MCF 10A (cell line): ENCODE results near the gene IDH3G. TPM values are rescaled to one million over a fixed set of nuclear protein-coding genes. Genes with fewer than 3 reads are reported as not detected.
A peak's percentile ranks its signal among the peaks of the same experiment; 100 is the strongest.

Source experiments
- Bru-seq: library from RNA; stranded (reverse); fragments of 400-500 nt; gene quantifications from one replicate; lab custom pipeline; 2021; lab: Mats Ljungman, UMichigan
- BruChase-seq, 2 experiments: library from RNA; stranded (reverse); fragments of 400-500 nt; gene quantifications; one replicate each; lab custom pipeline; 2021; lab: Mats Ljungman, UMichigan
- BruUV-seq: library from RNA; stranded (reverse); fragments of 400-500 nt; replicated peaks from 2 replicates; lab custom pipeline; 2021; lab: Mats Ljungman, UMichigan
- CTCF ChIA-PET: fragments of 300-600 bp; sonication (Branson Sonifier 250); formaldehyde crosslinking; extraction: SDS; loops from one replicate; lab custom pipeline; 2021; ENCODE audit warnings: antibody characterized with exemption, inconsistent platforms; lab: Yijun Ruan, JAX
- POLR2A ChIA-PET: fragments of 300-600, 350-650 bp; sonication (Branson Sonifier 250); formaldehyde crosslinking; extraction: SDS; loops from one replicate; lab custom pipeline; 2020; ENCODE audit warnings: antibody characterized with exemption, inconsistent platforms; lab: Yijun Ruan, JAX
- DNase-seq: peaks from one replicate; pipeline ENCODE4 v3.0.0-alpha.2; 2018; ENCODE audit not compliant: unreplicated experiment
- H3K27ac Mint-ChIP-seq: one replicate; pipeline ENCODE4 v1.8.0; 2022; ENCODE audit warnings: mild to moderate bottlenecking, low read depth, mixed read lengths; ENCODE audit not compliant: unreplicated experiment
- H3K27me3 Mint-ChIP-seq: one replicate; pipeline ENCODE4 v1.8.0; 2022; ENCODE audit warnings: mixed read lengths; ENCODE audit not compliant: insufficient read depth, unreplicated experiment
- H3K36me3 Mint-ChIP-seq: one replicate; pipeline ENCODE4 v1.8.0; 2022; ENCODE audit warnings: mild to moderate bottlenecking, moderate library complexity, mixed read lengths; ENCODE audit not compliant: insufficient read depth, unreplicated experiment
- H3K4me1 Mint-ChIP-seq: one replicate; pipeline ENCODE4 v1.8.0; 2022; ENCODE audit warnings: mixed read lengths; ENCODE audit not compliant: insufficient read depth, unreplicated experiment
- H3K4me3 Mint-ChIP-seq: one replicate; pipeline ENCODE4 v1.8.0; 2022; ENCODE audit warnings: mild to moderate bottlenecking, moderate library complexity, mixed read lengths; ENCODE audit not compliant: unreplicated experiment
- H3K9me3 Mint-ChIP-seq: one replicate; pipeline ENCODE4 v1.8.0; 2022; ENCODE audit warnings: mixed read lengths; ENCODE audit not compliant: unreplicated experiment
- CTCF ChIP-seq: fragments of 200-600 bp; IDR thresholded peaks from one replicate; pipeline ENCODE4 v1.8.0; 2022; ENCODE audit warnings: antibody characterized with exemption, mild to moderate bottlenecking; ENCODE audit not compliant: unreplicated experiment
- intact Hi-C: fragments of 100-400 bp; cut with micrococcal nuclease; formaldehyde crosslinking; loops from 2 replicates; pipeline ENCODE4 v1.14.1; 2022
- long read RNA-seq: library from polyadenylated mRNA; stranded (forward); transcript quantifications from one replicate; pipeline ENCODE4 v2.0.0, GENCODE V29; 2022
- total RNA-seq: library from RNA; stranded (reverse); gene quantifications from 2 replicates; pipeline ENCODE4 v1.2.3, GENCODE V29; 2022

Gene IDH3G
- total RNA-seq = 56.5 and 65.4 TPM in 2 replicates
- Bru-seq, nascent RNA = percentile 69 among the genes with signal in this experiment
- percentile 76 among the genes with signal in this experiment for BruChase-seq, experiment 1, labeled RNA remaining after a 6-hour chase
- percentile 78 among the genes with signal in this experiment for BruChase-seq, experiment 2, labeled RNA remaining after a 2-hour chase
- long read RNA-seq, partial matches to known transcripts = 4 of 116 reads
- long read RNA-seq, other reads (novel, unspliced or antisense) = 112 of 116 reads

- ChIA-PET CTCF (interaction anchor here (0.6 kb wide), 1 partner anchor 54 kb away, joined by 3 read pairs; no protein-coding TSS in a partner anchor), POLR2A (interaction anchor here (0.7 to 3.1 kb wide), 10 partner anchors 28 to 215 kb away, joined by 3 to 25 read pairs (median 4); no protein-coding TSS in a partner anchor)
- Mint-ChIP-seq H3K27me3 (no peaks in the 10 kb centered on the region), H3K4me1 (no peaks in the 10 kb centered on the region), H3K4me3 (peak within 1 kb of the TSS; percentile 91), H3K27ac (peak within 1 kb of the TSS; percentile 91), H3K9me3 (no peaks in the 10 kb centered on the region), H3K36me3 (peaks cover 19% of the 10 kb centered on the region)
- intact Hi-C loops = loop anchor here (2.0 kb wide), 1 partner anchor 69 kb away; the partner anchor contains the start of genes ABCD1 and BCAP31
- peak; percentile 90 for DNase-seq
- TF ChIP-seq CTCF = no peak
- BruUV-seq = no TSS peak
Observed at GRCh38 chrX:153794018-153794896, at the start of gene IDH3G, which contains the start of gene SSR4. Gene IDH3G, minus strand, starts transcription at chrX:153794375. Its CDS starts 49 bp downstream, at chrX:153794326. Gene SSR4, plus strand, starts transcription at chrX:153794668. Its CDS starts 20 bp downstream, at chrX:153794688.

GRCh38 chrX:153836921-153837320 is 42.7 kb upstream of the IDH3G start:
- TF ChIP-seq CTCF = no peak
- BruUV-seq = no TSS peak
- Mint-ChIP-seq H3K27me3 (peaks cover 78% of the 10 kb centered on the region), H3K36me3 (no peaks in the 10 kb centered on the region), H3K4me1 (no peaks in the 10 kb centered on the region), H3K4me3 (no peak overlapping the region), H3K9me3 (no peaks in the 10 kb centered on the region), H3K27ac (no peak overlapping the region)
- no peak for DNase-seq
- ChIA-PET POLR2A (interaction anchor here (0.5 kb wide), 1 partner anchor 43 kb away, joined by 3 read pairs; the partner anchor contains the start of genes IDH3G and SSR4), CTCF (no interaction called here)
- intact Hi-C loops = no loop called here

- no TSS peak for BruUV-seq
- no peak for TF ChIP-seq CTCF
- Mint-ChIP-seq H3K27ac (no peak overlapping the region), H3K9me3 (no peaks in the 10 kb centered on the region), H3K4me3 (no peak overlapping the region), H3K27me3 (peaks cover 61% of the 10 kb centered on the region), H3K4me1 (no peaks in the 10 kb centered on the region), H3K36me3 (no peaks in the 10 kb centered on the region)
- intact Hi-C loops = no loop called here
- DNase-seq = no peak
- ChIA-PET CTCF (no interaction called here), POLR2A (no interaction called here)
Observed at GRCh38 chrX:153832728-153833127, 38.6 kb upstream of the IDH3G start.
